ENCODE measurements around the gene HYAL2. TPM values are rescaled to one million over a fixed set of nuclear protein-coding genes. Genes with fewer than 3 reads are reported as not detected.

The HYAL2 gene
- total RNA-seq = 100 to 1,000 TPM; 120 to 389 (median 226) TPM

- peaks cover 71 to 87% (median 82%) of the 10 kb centered on the region in 4 donors for H3K4me1 ChIP-seq
- peak within 1 kb of the TSS; percentile 65 to 96 (median 74) for H3K4me3 ChIP-seq
- ATAC-seq (ENCODE audit: low FRiP score in 2 of 2) (peak in 1 of 2 donors; percentile 1), DNase-seq (peak; percentile 60 to 82)
- no peaks in the 10 kb centered on the region for H3K27me3 ChIP-seq
- peaks cover 9 to 52% (median 34%) of the 10 kb centered on the region in 4 donors for H3K36me3 ChIP-seq
- TF ChIP-seq EP300 (IDR thresholded peaks at IDR 0.05) = peak in 2 of 4 donors; percentile 82 to 93
- TF ChIP-seq POLR2A (IDR thresholded peaks at IDR 0.05) = peak in 3 of 4 donors; percentile 29 to 66 (median 57)
- peak; percentile 90 to 93 for TF ChIP-seq POLR2AphosphoS5 (IDR thresholded peaks at IDR 0.05)
- no peak for TF ChIP-seq CTCF (IDR thresholded peaks at IDR 0.05)
- 26 to 36% methylated on average over 24 to 31 of the region's 31 CpGs for WGBS, 2 donors
- H3K27ac ChIP-seq = peak within 1 kb of the TSS; percentile 94 to 97 (median 95)
- H3K9me3 ChIP-seq = no peaks in the 10 kb centered on the region
Measured at GRCh38 chr3:50322386-50323091, at the start of gene HYAL2. Gene HYAL2 (minus strand): TSS chr3:50322745. CDS start chr3:50320489, 2,256 bp downstream.

- DNase-seq = no peak
- H3K4me1 ChIP-seq = no peaks in the 10 kb centered on the region
- H3K36me3 ChIP-seq = peaks cover 0 to 20% (median 4%) of the 10 kb centered on the region in 4 donors
- no peak for TF ChIP-seq CTCF (IDR thresholded peaks at IDR 0.05)
- TF ChIP-seq EP300 (IDR thresholded peaks at IDR 0.05) = no peak
- TF ChIP-seq POLR2A (IDR thresholded peaks at IDR 0.05) = no peak
- TF ChIP-seq POLR2AphosphoS5 (IDR thresholded peaks at IDR 0.05) = no peak
- no peak overlapping the region for H3K27ac ChIP-seq
- no peaks in the 10 kb centered on the region for H3K9me3 ChIP-seq
- 88 to 91% methylated on average over 2 to 3 of the region's 3 CpGs for WGBS, 2 donors
- H3K4me3 ChIP-seq = no peak overlapping the region
- ATAC-seq (ENCODE audit: low FRiP score in 2 of 2) = no peak
- no peaks in the 10 kb centered on the region for H3K27me3 ChIP-seq
Measured at GRCh38 chr3:50371133-50371685, 48.7 kb upstream of the HYAL2 start.

GRCh38 chr3:50370594-50370993 is 48.0 kb upstream of the HYAL2 start:
- Histone ChIP-seq H3K27me3 (no peaks in the 10 kb centered on the region), H3K4me3 (no peak overlapping the region), H3K9me3 (no peaks in the 10 kb centered on the region), H3K4me1 (peaks cover 0 to 2% (median 1%) of the 10 kb centered on the region in 4 donors), H3K27ac (no peak overlapping the region), H3K36me3 (peaks cover 0 to 19% (median 4%) of the 10 kb centered on the region in 4 donors)
- DNase-seq (no peak), ATAC-seq (ENCODE audit: low FRiP score in 2 of 2) (no peak)
- TF ChIP-seq EP300 (IDR thresholded peaks at IDR 0.05) = no peak
- no peak for TF ChIP-seq POLR2A (IDR thresholded peaks at IDR 0.05)
- TF ChIP-seq POLR2AphosphoS5 (IDR thresholded peaks at IDR 0.05) = no peak
- TF ChIP-seq CTCF (IDR thresholded peaks at IDR 0.05) = no peak
- WGBS, 2 donors = 61 to 70% methylated on average over 14 of the region's 14 CpGs

GRCh38 chr3:50369012-50369670 is 46.6 kb upstream of the HYAL2 start:
- no peak overlapping the region for H3K27ac ChIP-seq
- H3K36me3 ChIP-seq = peaks cover 0 to 11% (median 4%) of the 10 kb centered on the region in 4 donors
- no peaks in the 10 kb centered on the region for H3K9me3 ChIP-seq
- DNase-seq (no peak), ATAC-seq (ENCODE audit: low FRiP score in 2 of 2) (no peak)
- 70 to 75% methylated on average over 5 to 8 of the region's 9 CpGs for WGBS, 2 donors
- peaks cover 7 to 16% (median 12%) of the 10 kb centered on the region in 4 donors for H3K4me1 ChIP-seq
- H3K4me3 ChIP-seq = no peak overlapping the region
- H3K27me3 ChIP-seq = no peaks in the 10 kb centered on the region
- TF ChIP-seq POLR2AphosphoS5 (IDR thresholded peaks at IDR 0.05) (no peak), EP300 (IDR thresholded peaks at IDR 0.05) (no peak), POLR2A (IDR thresholded peaks at IDR 0.05) (no peak), CTCF (IDR thresholded peaks at IDR 0.05) (no peak)

All from upper lobe of left lung (tissue), 6 donors.